Heart right ventricle (tissue), 16 donors: ENCODE measurements around the gene MGLL. TPM values are rescaled to one million over a fixed set of nuclear protein-coding genes. Genes with fewer than 3 reads are reported as not detected.

ENCODE experiments used
- ATAC-seq, 8 donors: fragments of 200-7000 bp; cut with Tn5 transposase; one replicate each; pipeline ENCODE4 v1.9.1; 2020; ENCODE audit warnings: mild to moderate bottlenecking in 8 of 8, moderate library complexity in 8 of 8, moderate number of reproducible peaks in 1 of 8
- DNase-seq, 2 donors: peaks; one replicate each; pipeline ENCODE4 v3.0.0-alpha.2; 2020
- H3K27ac ChIP-seq, 10 donors: fragments of 200-600 bp; sonication (generic) in 2 of 10; one replicate each; pipeline versions ENCODE4 v1.5.0 to v1.8.0; 2020 to 2022; ENCODE audit warnings: mild to moderate bottlenecking in 3 of 10
- H3K27me3 ChIP-seq, 7 donors: fragments of 200-600 bp; one replicate each; pipeline ENCODE4 v1.8.0; 2021 to 2022; ENCODE audit warnings: mild to moderate bottlenecking in 2 of 7
- H3K36me3 ChIP-seq, 9 donors: fragments of 200-600 bp; sonication (generic) in 1 of 9; one replicate each; pipeline versions ENCODE4 v1.5.0 to v1.8.0; 2020 to 2022; ENCODE audit warnings: mild to moderate bottlenecking in 2 of 9
- H3K4me1 ChIP-seq, 9 donors: fragments of 200-600 bp; sonication (generic) in 1 of 9; one replicate each; pipeline versions ENCODE4 v1.5.0 to v1.8.0; 2020 to 2022; ENCODE audit warnings: mild to moderate bottlenecking in 4 of 9
- H3K4me3 ChIP-seq, 10 donors: fragments of 200-600 bp; sonication (generic) in 2 of 10; one replicate each; pipeline versions ENCODE4 v1.5.0 to v1.8.0; 2020 to 2022; ENCODE audit warnings: mild to moderate bottlenecking in 7 of 10, moderate library complexity in 2 of 10
- H3K9me3 ChIP-seq, 11 donors: fragments of 200-600 bp in 10 of 11; sonication (generic) in 2 of 11; one replicate each; pipeline versions ENCODE4 v1.5.0 to v1.8.0; 2013 to 2022; ENCODE audit warnings: mild to moderate bottlenecking in 2 of 11, control low read depth in 1 of 11, moderate library complexity in 1 of 11
- WGBS, 2 donors: extraction: QIAGEN DNeasy Blood & Tissue Kit; methylation state at CpG; one replicate each; pipeline ENCODE4 v1.1.7; 2013; ENCODE audit warnings: inconsistent platforms in 1 of 2; 5-methylcytosine and 5-hydroxymethylcytosine counted together
- intact Hi-C, 10 donors: fragments of 100-400 bp; cut with DNase I; formaldehyde crosslinking; loops; one replicate each; pipeline versions ENCODE4 v1.11.1 to v1.14.2; 2022
- polyA plus RNA-seq, 2 donors: library from polyadenylated mRNA; stranded (reverse); fragments of 200-250 nt; gene quantifications; one replicate each; pipeline ENCODE4 v1.2.3, GENCODE V29; 2013
- total RNA-seq, 10 donors: library from RNA; stranded (reverse); fragmentation: NEBNext Ultra II Directional in 3 of 10; extraction: Animal tissue kit (Norgen Biotek cat#: 25700) in 3 of 10; gene quantifications; one replicate each; pipeline versions ENCODE4 v1.2.1 to v1.2.4, GENCODE V29; 2021 to 2023
- TF ChIP-seq, protein P1 (sequence below), 9 donors: fragments of 200-600 bp; sonication (generic) in 2 of 9; IDR thresholded peaks; one replicate each; pipeline versions ENCODE4 v1.5.0 to v1.8.0; 2021 to 2022; ENCODE audit warnings: antibody characterized with exemption in 9 of 9, mild to moderate bottlenecking in 5 of 9, moderate library complexity in 1 of 9
- donor health status: Arrhythmogenic right ventricular cardiomyopathy.
- donor health status: ischemic (EF 13 %, LVEDD 7.1; RV severe dilation, severe dysfunction).
- donor health status: healthy with polysubstance abuse.
- donor health status: DM: no; HTN: yes; CAD: no.
- donor health status: DM: no; HTN: no; CAD: no.
- donor health status: ischemic (EF 25% LVEDD 6.9; RV normal size, moderate dysfunction).
- donor health status: ischemic (EF 25% LVEDD 5.7; RV mildly dilated, moderate dysfunction).
- donor health status: healthy.
- donor health status: DM: yes; HTN: yes; CAD: no.
- donor health status: Ischemic cardiomyopathy.
- donor health status: ischemic (EF 35%, LVEDD 5.7; RV mildly dilated, moderate dysfunction).
- donor health status: nonischemic (EF 11% LVEDD 7.7; RV severe dilation, severe dysfunction).
- donor health status: DM: yes; HTN: yes; CAD: no.
- donor health status: PGD.
- donor health status: ischemic (EF 29% LVEDD 5.4; RV normal size, mild dysfunction).
- donor health status: nonischemic (EF 23%, LVEDD 6.1; RV moderate dilation, normal function).

The MGLL gene
- total and polyA plus RNA-seq, 12 donors, result 35.7 to 103 (median 65.2) TPM

DNA sequence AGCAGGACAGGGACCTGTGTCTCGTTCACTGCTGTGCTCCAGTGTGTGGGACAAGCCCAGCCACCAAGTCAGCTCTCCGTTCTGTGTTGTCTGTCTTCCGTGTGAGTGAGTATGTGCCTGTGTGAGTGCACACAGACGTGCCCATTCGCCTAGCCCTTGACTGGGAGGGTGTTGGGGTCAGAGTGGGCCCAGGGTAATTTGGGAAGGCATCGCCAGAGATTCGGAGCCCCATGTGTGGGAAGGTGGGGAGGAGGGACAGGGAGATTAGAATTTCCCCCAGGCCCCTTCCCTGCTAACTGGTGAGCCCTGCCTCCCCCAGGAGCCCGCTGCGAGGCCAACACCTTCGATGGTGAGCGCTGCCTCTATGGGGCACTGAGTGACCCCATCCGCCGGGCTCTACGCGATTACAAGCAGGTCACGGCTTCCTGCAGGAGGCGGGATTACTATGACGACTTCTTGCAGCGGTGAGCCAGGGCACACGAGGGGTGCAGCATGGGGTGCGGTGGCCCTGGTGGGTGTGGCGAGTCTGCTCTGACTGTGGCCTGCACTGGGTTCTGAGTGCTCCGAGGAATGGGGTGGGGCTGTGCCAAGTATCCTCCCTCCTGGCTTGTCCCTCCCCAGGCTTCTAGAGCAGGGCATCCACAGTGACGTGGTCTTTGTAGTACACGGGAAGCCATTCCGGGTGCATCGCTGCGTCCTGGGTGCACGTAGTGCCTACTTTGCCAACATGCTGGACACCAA, 146.5 kb downstream of the MGLL start:
- intact Hi-C loops, result loop anchor here in 1 of 10 donors (5.0 kb wide), 1 partner anchor 84 kb away; the partner anchor contains the start of gene TPRA1
- WGBS, 2 donors, result 89 to 92% methylated on average over 29 of the region's 29 CpGs
- Histone ChIP-seq H3K36me3 (peaks cover 0 to 62% (median 21%) of the 10 kb centered on the region in 9 donors), H3K27ac (peak overlapping the region in 1 of 10 donors; percentile 33), H3K4me1 (peaks cover 7 to 57% (median 29%) of the 10 kb centered on the region in 9 donors), H3K4me3 (no peak overlapping the region), H3K9me3 (no peaks in the 10 kb centered on the region), H3K27me3 (no peaks in the 10 kb centered on the region)
- no peak for ATAC-seq
- DNase-seq, result no peak
- TF ChIP-seq, protein P1, sequence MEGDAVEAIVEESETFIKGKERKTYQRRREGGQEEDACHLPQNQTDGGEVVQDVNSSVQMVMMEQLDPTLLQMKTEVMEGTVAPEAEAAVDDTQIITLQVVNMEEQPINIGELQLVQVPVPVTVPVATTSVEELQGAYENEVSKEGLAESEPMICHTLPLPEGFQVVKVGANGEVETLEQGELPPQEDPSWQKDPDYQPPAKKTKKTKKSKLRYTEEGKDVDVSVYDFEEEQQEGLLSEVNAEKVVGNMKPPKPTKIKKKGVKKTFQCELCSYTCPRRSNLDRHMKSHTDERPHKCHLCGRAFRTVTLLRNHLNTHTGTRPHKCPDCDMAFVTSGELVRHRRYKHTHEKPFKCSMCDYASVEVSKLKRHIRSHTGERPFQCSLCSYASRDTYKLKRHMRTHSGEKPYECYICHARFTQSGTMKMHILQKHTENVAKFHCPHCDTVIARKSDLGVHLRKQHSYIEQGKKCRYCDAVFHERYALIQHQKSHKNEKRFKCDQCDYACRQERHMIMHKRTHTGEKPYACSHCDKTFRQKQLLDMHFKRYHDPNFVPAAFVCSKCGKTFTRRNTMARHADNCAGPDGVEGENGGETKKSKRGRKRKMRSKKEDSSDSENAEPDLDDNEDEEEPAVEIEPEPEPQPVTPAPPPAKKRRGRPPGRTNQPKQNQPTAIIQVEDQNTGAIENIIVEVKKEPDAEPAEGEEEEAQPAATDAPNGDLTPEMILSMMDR (IDR thresholded peaks at IDR 0.05), result no peak

DNA sequence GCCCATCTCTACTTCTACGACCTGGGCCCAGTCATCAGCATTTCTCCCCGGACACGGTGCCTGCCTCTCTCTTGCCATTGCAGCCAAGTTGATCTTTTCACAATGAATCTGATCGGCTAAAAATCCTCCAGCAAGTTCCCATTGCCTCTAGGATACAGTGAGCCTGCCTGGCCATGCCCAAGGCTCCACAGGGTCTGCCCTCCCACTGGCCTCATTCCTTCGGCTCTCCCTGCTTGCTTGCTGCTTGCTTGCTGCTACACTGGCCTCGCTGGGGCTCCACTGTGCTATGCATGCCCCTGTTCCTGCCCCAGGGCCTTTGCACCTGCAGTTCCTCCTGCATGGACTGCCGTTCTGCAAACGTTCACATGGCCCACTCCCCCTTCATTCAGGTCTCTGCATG, 147.5 kb downstream of the MGLL start:
- TF ChIP-seq, protein P1 (IDR thresholded peaks at IDR 0.05), result no peak
- Histone ChIP-seq H3K4me3 (peak overlapping the region in 1 of 10 donors; percentile 93), H3K36me3 (peaks cover 0 to 54% (median 21%) of the 10 kb centered on the region in 9 donors), H3K9me3 (no peaks in the 10 kb centered on the region), H3K4me1 (peaks cover 7 to 57% (median 29%) of the 10 kb centered on the region in 9 donors), H3K27me3 (no peaks in the 10 kb centered on the region), H3K27ac (no peak overlapping the region)
- no peak for DNase-seq
- no peak for ATAC-seq
- intact Hi-C loops, result loop anchor here in 2 of 10 donors (5.0 kb wide), 2 partner anchors 82 to 153 kb away; partner anchors contain the start of gene TPRA1 (in 1 of the 2)
- 89 to 92% methylated on average over 8 of the region's 8 CpGs for WGBS, 2 donors

DNA sequence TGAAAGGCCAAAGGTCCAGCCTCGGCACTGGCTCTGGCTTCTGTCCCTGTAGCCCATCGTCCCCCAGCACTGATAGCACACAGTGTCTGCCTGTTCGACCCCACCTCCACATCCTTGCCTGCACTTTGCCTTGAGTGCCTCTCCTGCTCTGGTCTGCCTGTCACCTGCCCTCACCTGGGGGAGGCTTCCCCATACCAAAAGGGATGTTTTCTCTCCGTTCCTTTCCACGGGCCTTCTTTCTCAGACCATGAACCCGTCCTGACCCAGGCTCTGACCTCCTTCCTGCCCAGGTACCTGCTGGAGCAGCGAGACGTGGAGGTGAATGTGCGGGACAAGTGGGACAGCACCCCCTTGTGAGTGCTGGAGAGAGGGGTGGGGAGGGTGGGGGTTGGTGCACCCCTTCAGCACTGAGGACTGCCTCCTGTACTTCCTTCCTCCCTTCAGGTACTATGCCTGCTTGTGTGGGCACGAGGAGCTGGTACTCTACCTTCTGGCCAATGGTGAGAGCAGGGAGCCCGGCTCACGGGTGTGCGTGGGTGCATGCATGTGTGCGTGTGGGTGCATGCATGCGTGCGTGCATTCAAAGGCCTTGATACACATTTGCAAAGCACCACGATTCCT, 148.1 kb downstream of the MGLL start:
- Histone ChIP-seq H3K4me3 (peak overlapping the region in 9 of 10 donors; percentile 63 to 97 (median 83)), H3K36me3 (peaks cover 0 to 49% (median 21%) of the 10 kb centered on the region in 9 donors), H3K4me1 (peaks cover 7 to 52% (median 29%) of the 10 kb centered on the region in 9 donors), H3K27me3 (no peaks in the 10 kb centered on the region), H3K9me3 (no peaks in the 10 kb centered on the region), H3K27ac (peak overlapping the region in 7 of 10 donors; percentile 84 to 99 (median 93))
- intact Hi-C loops, result loop anchor here in 1 of 10 donors (5.0 kb wide), 1 partner anchor 153 kb away; no protein-coding TSS in a partner anchor
- TF ChIP-seq, protein P1 (IDR thresholded peaks at IDR 0.05), result no peak
- ATAC-seq, result no peak
- DNase-seq, result no peak
- 81 to 83% methylated on average over 17 of the region's 17 CpGs for WGBS, 2 donors
